Tibial nerve (tissue), 4 donors: ENCODE results near the gene LCT. TPM values are rescaled to one million over a fixed set of nuclear protein-coding genes. Genes with fewer than 3 reads are reported as not detected.

ENCODE experiments used
- DNase-seq, 2 donors: peaks; one replicate each; pipeline ENCODE4 v3.0.0-alpha.2; 2019; ENCODE audit warnings: low spot score in 2 of 2
- H3K27ac ChIP-seq, 4 donors: fragments of 200-600 bp; sonication (generic) in 3 of 4; one replicate each; pipeline ENCODE4 v1.5.1; 2017 to 2019; ENCODE audit warnings: mild to moderate bottlenecking in 1 of 4
- H3K27me3 ChIP-seq, 2 donors: fragments of 200-600 bp; sonication (generic) in 1 of 2; one replicate each; pipeline versions ENCODE4 v1.5.1 to v1.6.0; 2017 to 2019
- H3K36me3 ChIP-seq, 3 donors: fragments of 200-600 bp; sonication (generic); one replicate each; pipeline ENCODE4 v1.5.1; 2018 to 2019
- H3K4me1 ChIP-seq, 4 donors: fragments of 200-600 bp; sonication (generic) in 3 of 4; one replicate each; pipeline ENCODE4 v1.5.1; 2017 to 2019
- H3K4me3 ChIP-seq, 4 donors: fragments of 200-600 bp; sonication (generic) in 3 of 4; one replicate each; pipeline ENCODE4 v1.5.1; 2017 to 2019; ENCODE audit warnings: mild to moderate bottlenecking in 1 of 4, moderate library complexity in 1 of 4
- H3K9me3 ChIP-seq, 4 donors: fragments of 200-600 bp; sonication (generic) in 3 of 4; one replicate each; pipeline ENCODE4 v1.5.1; 2017 to 2019
- CTCF ChIP-seq, 5 experiments: fragments of 200-600 bp in 3 of 5; fragments of 450-650 bp in 2 of 5; sonication (generic) in 3 of 5; IDR thresholded peaks; one replicate each; pipeline ENCODE4 v1.5.1; 2016 to 2019; ENCODE audit warnings: antibody characterized with exemption in 5 of 5, mild to moderate bottlenecking in 3 of 5, moderate library complexity in 2 of 5
- EP300 ChIP-seq, 2 donors: sonication (generic); formaldehyde crosslinking; IDR thresholded peaks; one replicate each; pipeline ENCODE4 v1.6.1; 2017; ENCODE audit warnings: antibody characterized with exemption in 2 of 2, mild to moderate bottlenecking in 1 of 2
- POLR2A ChIP-seq, 2 donors: fragments of 450-650 bp; IDR thresholded peaks; one replicate each; pipeline ENCODE4 v1.6.1; 2017; ENCODE audit warnings: antibody characterized with exemption in 2 of 2, mild to moderate bottlenecking in 2 of 2, moderate library complexity in 2 of 2
- WGBS, 2 donors: methylation state at CpG; one replicate each; pipeline ENCODE4 v1.1.5; 2018; 5-methylcytosine and 5-hydroxymethylcytosine counted together
- total RNA-seq, 4 donors: library from RNA; depleted of rRNA; stranded (reverse); fragments of >200 nt; gene quantifications; one replicate each; pipeline ENCODE4 v1.1.0, GENCODE V29; 2016

Gene LCT
- total RNA-seq, 4 donors from 2014 or later, result under 0.01 TPM; not detected in 3

- WGBS, 2 donors, result 91 to 92% methylated on average over 8 of the region's 8 CpGs
- Histone ChIP-seq H3K4me3 (no peak overlapping the region), H3K4me1 (no peaks in the 10 kb centered on the region), H3K9me3 (no peaks in the 10 kb centered on the region), H3K27ac (no peak overlapping the region), H3K36me3 (peaks cover 10 to 97% (median 17%) of the 10 kb centered on the region in 3 donors), H3K27me3 (no peaks in the 10 kb centered on the region)
- no peak for DNase-seq
- TF ChIP-seq CTCF (IDR thresholded peaks at IDR 0.05) (no peak), POLR2A (IDR thresholded peaks at IDR 0.05) (no peak), EP300 (IDR thresholded peaks at IDR 0.05) (no peak)
Measured at GRCh38 chr2:135768863-135769262, 68.1 kb downstream of the LCT start.

GRCh38 chr2:135762530-135762929 is 74.5 kb downstream of the LCT start:
- 87 to 93% methylated on average over 1 of the region's 1 CpG for WGBS, 2 donors
- H3K27me3 ChIP-seq, result no peaks in the 10 kb centered on the region

GRCh38 chr2:135762022-135762421 is 75.0 kb downstream of the LCT start:
- Histone ChIP-seq H3K4me3 (no peak overlapping the region), H3K27me3 (no peaks in the 10 kb centered on the region), H3K27ac (no peak overlapping the region), H3K36me3 (peaks cover under 1 to 96% (median 33%) of the 10 kb centered on the region in 3 donors), H3K4me1 (no peaks in the 10 kb centered on the region), H3K9me3 (peaks cover 0 to 8% (median 0%) of the 10 kb centered on the region in 4 donors)
- no peak for TF ChIP-seq POLR2A (IDR thresholded peaks at IDR 0.05)
- no peak for TF ChIP-seq CTCF (IDR thresholded peaks at IDR 0.05)
- no peak for TF ChIP-seq EP300 (IDR thresholded peaks at IDR 0.05)
- no peak for DNase-seq

More at GRCh38 chr2:135762530-135762929, 74.5 kb downstream of the LCT start:
- H3K9me3 ChIP-seq, result peaks cover 0 to 3% (median 0%) of the 10 kb centered on the region in 4 donors
- peaks cover 0 to 96% (median 29%) of the 10 kb centered on the region in 3 donors for H3K36me3 ChIP-seq
- no peak overlapping the region for H3K27ac ChIP-seq
- H3K4me3 ChIP-seq, result no peak overlapping the region
- TF ChIP-seq POLR2A (IDR thresholded peaks at IDR 0.05) (no peak), CTCF (IDR thresholded peaks at IDR 0.05) (no peak), EP300 (IDR thresholded peaks at IDR 0.05) (no peak)
- no peaks in the 10 kb centered on the region for H3K4me1 ChIP-seq
- DNase-seq, result no peak

GRCh38 chr2:135756692-135757091 is 80.3 kb downstream of the LCT start:
- Histone ChIP-seq H3K4me1 (no peaks in the 10 kb centered on the region), H3K36me3 (peaks cover 10 to 95% (median 39%) of the 10 kb centered on the region in 3 donors), H3K9me3 (peaks cover 0 to 21% (median 2%) of the 10 kb centered on the region in 4 donors), H3K27me3 (no peaks in the 10 kb centered on the region), H3K4me3 (no peak overlapping the region), H3K27ac (no peak overlapping the region)
- DNase-seq, result no peak
- TF ChIP-seq EP300 (IDR thresholded peaks at IDR 0.05), result no peak
- TF ChIP-seq POLR2A (IDR thresholded peaks at IDR 0.05), result no peak
- TF ChIP-seq CTCF (IDR thresholded peaks at IDR 0.05), result no peak
- 100% methylated on average over 1 of the region's 1 CpG for WGBS, 2 donors

GRCh38 chr2:135755573-135755972 is 81.4 kb downstream of the LCT start:
- 97 to 98% methylated on average over 2 of the region's 2 CpGs for WGBS, 2 donors
- no peak for TF ChIP-seq POLR2A (IDR thresholded peaks at IDR 0.05)
- no peak for TF ChIP-seq CTCF (IDR thresholded peaks at IDR 0.05)
- TF ChIP-seq EP300 (IDR thresholded peaks at IDR 0.05), result no peak
- H3K36me3 ChIP-seq, result peaks cover 10 to 90% (median 33%) of the 10 kb centered on the region in 3 donors

More at GRCh38 chr2:135755573-135755972, 81.4 kb downstream of the LCT start:
- H3K4me1 ChIP-seq, result no peaks in the 10 kb centered on the region
- H3K27me3 ChIP-seq, result no peaks in the 10 kb centered on the region
- H3K27ac ChIP-seq, result no peak overlapping the region
- peaks cover 0 to 21% (median 2%) of the 10 kb centered on the region in 4 donors for H3K9me3 ChIP-seq
- H3K4me3 ChIP-seq, result no peak overlapping the region
- no peak for DNase-seq
